ENCODE measurements around the gene TEX36. TPM values are rescaled to one million over a fixed set of nuclear protein-coding genes. Genes with fewer than 3 reads are reported as not detected.

Gene TEX36
- total RNA-seq, 4 donors from 2014 or later: not detected

DNA sequence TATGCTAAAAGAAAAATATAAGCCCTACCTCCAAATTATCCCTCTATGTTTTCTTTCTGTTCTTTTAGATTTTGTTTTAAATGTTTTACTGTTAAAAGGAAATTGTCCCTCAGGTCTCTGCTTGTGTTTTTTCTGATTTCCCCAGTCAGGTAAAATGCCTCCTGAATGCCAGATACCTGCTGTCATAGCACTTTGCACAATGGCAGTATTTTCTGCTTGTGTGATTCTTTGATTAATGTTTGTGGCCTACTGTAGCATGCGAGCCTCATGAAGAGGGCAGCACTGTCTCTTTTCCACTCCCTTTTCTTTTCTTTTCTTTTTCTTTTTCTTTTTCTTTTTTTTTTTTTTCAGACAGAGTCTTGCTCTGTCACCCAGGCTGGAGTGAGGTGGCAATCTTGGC lies 71.2 kb downstream of the TEX36 start:
- H3K4me1 ChIP-seq: no peaks in the 10 kb centered on the region
- H3K9me3 ChIP-seq: no peaks in the 10 kb centered on the region
- H3K4me3 ChIP-seq: no peak overlapping the region
- H3K27me3 ChIP-seq: no peaks in the 10 kb centered on the region
- DNase-seq: no peak
- no peak for TF ChIP-seq POLR2A (IDR thresholded peaks at IDR 0.05)
- TF ChIP-seq, protein P1, sequence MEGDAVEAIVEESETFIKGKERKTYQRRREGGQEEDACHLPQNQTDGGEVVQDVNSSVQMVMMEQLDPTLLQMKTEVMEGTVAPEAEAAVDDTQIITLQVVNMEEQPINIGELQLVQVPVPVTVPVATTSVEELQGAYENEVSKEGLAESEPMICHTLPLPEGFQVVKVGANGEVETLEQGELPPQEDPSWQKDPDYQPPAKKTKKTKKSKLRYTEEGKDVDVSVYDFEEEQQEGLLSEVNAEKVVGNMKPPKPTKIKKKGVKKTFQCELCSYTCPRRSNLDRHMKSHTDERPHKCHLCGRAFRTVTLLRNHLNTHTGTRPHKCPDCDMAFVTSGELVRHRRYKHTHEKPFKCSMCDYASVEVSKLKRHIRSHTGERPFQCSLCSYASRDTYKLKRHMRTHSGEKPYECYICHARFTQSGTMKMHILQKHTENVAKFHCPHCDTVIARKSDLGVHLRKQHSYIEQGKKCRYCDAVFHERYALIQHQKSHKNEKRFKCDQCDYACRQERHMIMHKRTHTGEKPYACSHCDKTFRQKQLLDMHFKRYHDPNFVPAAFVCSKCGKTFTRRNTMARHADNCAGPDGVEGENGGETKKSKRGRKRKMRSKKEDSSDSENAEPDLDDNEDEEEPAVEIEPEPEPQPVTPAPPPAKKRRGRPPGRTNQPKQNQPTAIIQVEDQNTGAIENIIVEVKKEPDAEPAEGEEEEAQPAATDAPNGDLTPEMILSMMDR (IDR thresholded peaks at IDR 0.05): no peak
- H3K36me3 ChIP-seq: no peaks in the 10 kb centered on the region
- H3K27ac ChIP-seq: no peak overlapping the region

DNA sequence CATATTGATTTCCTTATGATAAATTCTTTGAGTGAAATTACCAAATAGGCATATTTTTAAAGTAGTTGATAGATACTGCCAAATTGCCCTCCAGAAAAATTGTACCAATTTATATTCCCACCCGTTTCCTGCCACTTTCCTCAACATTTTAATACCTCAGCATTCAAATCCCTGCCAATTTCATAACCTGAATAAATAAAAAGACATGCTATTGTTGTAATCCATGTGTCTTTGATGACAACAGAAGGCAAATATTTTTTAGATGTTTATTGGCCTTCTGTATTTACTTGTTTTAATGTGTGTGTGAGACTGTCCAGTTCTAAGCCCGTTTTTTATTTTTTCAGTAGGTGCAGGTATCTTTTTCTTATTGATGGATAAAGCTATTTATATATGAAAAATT lies 71.7 kb downstream of the TEX36 start:
- H3K4me1 ChIP-seq: no peaks in the 10 kb centered on the region
- H3K4me3 ChIP-seq: no peak overlapping the region
- no peaks in the 10 kb centered on the region for H3K27me3 ChIP-seq
- H3K27ac ChIP-seq: no peak overlapping the region
- H3K36me3 ChIP-seq: no peaks in the 10 kb centered on the region
- no peak for TF ChIP-seq POLR2A (IDR thresholded peaks at IDR 0.05)
- TF ChIP-seq, protein P1 (IDR thresholded peaks at IDR 0.05): no peak
- DNase-seq: no peak
- H3K9me3 ChIP-seq: no peaks in the 10 kb centered on the region

DNA sequence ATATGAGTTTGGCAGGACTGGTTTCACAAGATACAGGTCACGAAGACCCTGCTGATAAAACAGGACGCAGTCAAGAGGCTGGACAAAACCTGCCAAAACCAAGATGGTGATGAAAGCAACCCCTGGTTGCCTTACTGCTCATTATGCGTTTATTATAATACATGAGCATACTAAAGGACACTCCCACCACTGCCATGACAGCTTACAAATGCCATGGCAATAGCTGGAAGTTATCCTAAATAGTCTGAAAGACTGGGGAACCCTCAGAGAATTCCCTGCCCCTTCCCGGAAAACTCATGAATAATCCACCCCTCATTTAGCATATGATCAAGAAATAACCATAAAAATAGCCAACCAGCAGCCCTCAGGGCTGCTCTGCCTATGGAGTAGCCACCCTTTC lies 73.1 kb downstream of the TEX36 start:
- no peaks in the 10 kb centered on the region for H3K36me3 ChIP-seq
- no peak overlapping the region for H3K27ac ChIP-seq
- TF ChIP-seq, protein P1 (IDR thresholded peaks at IDR 0.05): no peak
- no peak for TF ChIP-seq POLR2A (IDR thresholded peaks at IDR 0.05)
- H3K4me3 ChIP-seq: no peak overlapping the region
- no peaks in the 10 kb centered on the region for H3K9me3 ChIP-seq
- no peaks in the 10 kb centered on the region for H3K4me1 ChIP-seq
- no peaks in the 10 kb centered on the region for H3K27me3 ChIP-seq
- no peak for DNase-seq

DNA sequence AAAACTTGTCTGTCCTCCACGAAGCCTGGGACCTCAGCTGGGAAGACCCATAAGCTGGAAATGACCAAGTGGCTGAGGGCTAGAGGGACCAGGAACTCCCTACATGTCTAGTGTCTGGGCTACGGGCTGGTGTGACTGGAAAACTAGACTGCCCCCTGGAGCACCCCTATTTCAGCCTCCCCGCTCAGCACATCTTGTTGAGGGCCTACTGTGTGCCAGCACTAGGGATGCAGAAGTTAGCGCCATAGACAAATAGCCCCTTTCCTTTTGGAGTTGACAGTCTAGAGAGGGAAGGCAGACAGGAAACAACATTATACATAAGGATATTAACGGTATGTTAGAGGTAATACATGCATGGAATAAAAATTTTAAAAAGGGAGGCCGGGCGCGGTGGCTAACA lies 74.5 kb downstream of the TEX36 start:
- no peak overlapping the region for H3K4me3 ChIP-seq
- TF ChIP-seq POLR2A (IDR thresholded peaks at IDR 0.05): no peak
- TF ChIP-seq, protein P1 (IDR thresholded peaks at IDR 0.05): no peak
- H3K4me1 ChIP-seq: no peaks in the 10 kb centered on the region
- H3K36me3 ChIP-seq: no peaks in the 10 kb centered on the region
- no peaks in the 10 kb centered on the region for H3K27me3 ChIP-seq
- H3K27ac ChIP-seq: no peak overlapping the region
- H3K9me3 ChIP-seq: no peaks in the 10 kb centered on the region
- no peak for DNase-seq

DNA sequence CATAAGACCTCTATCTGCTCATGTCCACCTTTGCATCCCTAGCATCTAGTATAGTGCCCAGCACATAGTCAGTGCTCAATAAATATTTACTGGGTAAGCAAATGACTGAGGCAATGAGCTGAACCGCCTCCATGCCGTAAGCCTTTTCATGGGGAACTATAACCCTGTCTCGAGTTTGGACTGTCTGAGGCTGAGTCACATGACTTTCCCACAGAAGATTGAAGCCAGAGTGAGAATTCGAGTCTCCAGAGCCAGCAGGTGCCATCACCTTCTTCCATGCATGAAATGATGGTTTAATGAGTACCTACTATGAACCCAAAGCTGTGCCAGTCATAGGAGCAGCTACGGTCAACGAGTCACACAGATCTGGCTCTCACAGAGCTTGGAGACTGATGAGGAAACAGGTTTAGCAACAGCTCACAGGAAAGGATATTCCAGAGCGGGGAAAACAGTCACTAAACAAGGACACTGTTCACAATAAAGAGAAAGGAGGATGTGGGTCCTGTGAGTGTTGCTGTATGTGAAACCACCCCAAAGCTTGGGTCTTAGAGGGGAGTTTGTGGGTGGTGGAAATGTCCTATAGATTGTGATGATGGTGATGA lies 75.2 kb downstream of the TEX36 start:
- TF ChIP-seq, protein P1 (IDR thresholded peaks at IDR 0.05): no peak
- no peak for TF ChIP-seq POLR2A (IDR thresholded peaks at IDR 0.05)
- DNase-seq: no peak
- no peaks in the 10 kb centered on the region for H3K27me3 ChIP-seq
- H3K36me3 ChIP-seq: no peaks in the 10 kb centered on the region
- no peak overlapping the region for H3K4me3 ChIP-seq
- no peaks in the 10 kb centered on the region for H3K4me1 ChIP-seq
- no peaks in the 10 kb centered on the region for H3K9me3 ChIP-seq
- H3K27ac ChIP-seq: no peak overlapping the region

Measured in Peyer's patch (tissue), 4 donors.